HepG2 (cell line): ENCODE results near the gene PCBD1. TPM values are rescaled to one million over a fixed set of nuclear protein-coding genes. Genes with fewer than 3 reads are reported as not detected.

Experiments used
- IRF2 ChIP-seq: IDR thresholded peaks from 2 replicates; pipeline ENCODE4 v1.6.1; 2018; ENCODE audit warnings: missing genetic modification reagents, missing compliant biosample characterization
- PHF21A ChIP-seq: sonication (generic); formaldehyde crosslinking; IDR thresholded peaks from 2 replicates; pipeline ENCODE4 v1.5.0; 2020; ENCODE audit warnings: mild to moderate bottlenecking, missing genetic modification reagents
- RAD51 ChIP-seq: fragments of 450-650 bp; IDR thresholded peaks from 2 replicates; pipeline ENCODE4 v1.6.1; 2016; ENCODE audit warnings: borderline replicate concordance
- RFXAP ChIP-seq: sonication (generic); formaldehyde crosslinking; IDR thresholded peaks from 2 replicates; pipeline ENCODE4 v1.4.0; 2020; ENCODE audit warnings: missing genetic modification reagents, borderline replicate concordance
- STAG1 ChIP-seq: sonication (generic); formaldehyde crosslinking; IDR thresholded peaks from 2 replicates; pipeline ENCODE4 v1.4.0; 2020; ENCODE audit warnings: missing genetic modification reagents
- TARDBP ChIP-seq: sonication (generic); formaldehyde crosslinking; IDR thresholded peaks from 2 replicates; pipeline ENCODE4 v1.8.0; 2022; ENCODE audit warnings: mild to moderate bottlenecking, missing genetic modification reagents
- TRIM24 ChIP-seq: sonication (generic); formaldehyde crosslinking; IDR thresholded peaks from 2 replicates; pipeline ENCODE4 v1.8.0; 2022; ENCODE audit warnings: mild to moderate bottlenecking, missing genetic modification reagents
- ZFX ChIP-seq: sonication (generic); formaldehyde crosslinking; IDR thresholded peaks from 2 replicates; pipeline ENCODE4 v1.4.0; 2020; ENCODE audit warnings: mild to moderate bottlenecking, low read depth, missing genetic modification reagents, moderate library complexity
- ZNF580 ChIP-seq: IDR thresholded peaks from 2 replicates; pipeline ENCODE4 v1.6.1; 2016; ENCODE audit warnings: low read depth, borderline replicate concordance
- polyA plus RNA-seq, 8 experiments: library from polyadenylated mRNA; depleted of rRNA in 3 of 8; stranded (reverse) in 7 of 8; unstranded in 1 of 8; fragments of >200 nt; fragmentation: Illumina TruSeq in 4 of 8; extraction: Trizol in 4 of 8; gene quantifications; 2 replicates each; pipeline versions ENCODE4 v1.2.1 to v1.2.3, GENCODE V29; 2011 to 2016; ENCODE audit warnings: low read depth in 4 of 8, missing spikeins in 1 of 8, mixed read lengths in 1 of 8; ENCODE audit not compliant: insufficient read depth in 1 of 8
- total RNA-seq, 5 experiments: library from RNA; depleted of rRNA; stranded (reverse); fragments of >200 nt; fragmentation: Illumina TruSeq; extraction: Trizol; gene quantifications; 2 replicates each; pipeline ENCODE4 v1.2.3, GENCODE V29; 2016; ENCODE audit warnings: low read depth in 1 of 5
- TF ChIP-seq, protein P1 (sequence below): sonication (generic); formaldehyde crosslinking; IDR thresholded peaks from 2 replicates; pipeline ENCODE4 v1.5.0; 2020; ENCODE audit warnings: mild to moderate bottlenecking, missing genetic modification reagents
- TF ChIP-seq, protein P2 (sequence below): sonication (generic); formaldehyde crosslinking; IDR thresholded peaks from 2 replicates; pipeline ENCODE4 v1.4.0; 2020; ENCODE audit warnings: mild to moderate bottlenecking, missing genetic modification reagents
- TF ChIP-seq, protein P3 (sequence below): IDR thresholded peaks from 2 replicates; pipeline ENCODE4 v1.4.0; 2020; ENCODE audit warnings: mild to moderate bottlenecking, missing genetic modification reagents
- TF ChIP-seq, protein P4 (sequence below): sonication (generic); formaldehyde crosslinking; IDR thresholded peaks from 2 replicates; pipeline ENCODE4 v1.4.0; 2020; ENCODE audit warnings: missing genetic modification reagents

PCBD1 gene
- total and polyA plus RNA-seq, 2 of the 13 experiments (the other 11 are each of a cell fraction or from before 2014, with no cell fraction given): 95.3 to 168 TPM

DNA sequence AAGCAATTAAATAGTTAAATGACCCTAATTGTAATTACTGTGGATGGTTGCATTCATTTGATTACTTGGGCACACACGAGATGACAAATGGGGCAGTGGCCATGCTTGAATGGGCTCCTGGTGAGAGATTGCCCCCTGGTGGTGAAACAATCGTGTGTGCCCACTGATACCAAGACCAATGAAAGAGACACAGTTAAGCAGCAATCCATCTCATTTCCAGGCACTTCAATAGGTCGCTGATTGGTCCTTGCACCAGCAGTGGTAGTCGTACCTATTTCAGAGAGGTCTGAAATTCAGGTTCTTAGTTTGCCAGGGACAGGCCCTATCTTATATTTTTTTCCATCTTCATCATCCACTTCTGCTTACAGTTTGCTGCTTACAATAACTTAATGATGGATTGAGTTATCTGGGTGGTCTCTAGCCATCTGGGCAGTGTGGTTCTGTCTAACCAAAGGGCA lies 8.3 kb downstream of the PCBD1 start (continued):
- TF ChIP-seq, protein P1, sequence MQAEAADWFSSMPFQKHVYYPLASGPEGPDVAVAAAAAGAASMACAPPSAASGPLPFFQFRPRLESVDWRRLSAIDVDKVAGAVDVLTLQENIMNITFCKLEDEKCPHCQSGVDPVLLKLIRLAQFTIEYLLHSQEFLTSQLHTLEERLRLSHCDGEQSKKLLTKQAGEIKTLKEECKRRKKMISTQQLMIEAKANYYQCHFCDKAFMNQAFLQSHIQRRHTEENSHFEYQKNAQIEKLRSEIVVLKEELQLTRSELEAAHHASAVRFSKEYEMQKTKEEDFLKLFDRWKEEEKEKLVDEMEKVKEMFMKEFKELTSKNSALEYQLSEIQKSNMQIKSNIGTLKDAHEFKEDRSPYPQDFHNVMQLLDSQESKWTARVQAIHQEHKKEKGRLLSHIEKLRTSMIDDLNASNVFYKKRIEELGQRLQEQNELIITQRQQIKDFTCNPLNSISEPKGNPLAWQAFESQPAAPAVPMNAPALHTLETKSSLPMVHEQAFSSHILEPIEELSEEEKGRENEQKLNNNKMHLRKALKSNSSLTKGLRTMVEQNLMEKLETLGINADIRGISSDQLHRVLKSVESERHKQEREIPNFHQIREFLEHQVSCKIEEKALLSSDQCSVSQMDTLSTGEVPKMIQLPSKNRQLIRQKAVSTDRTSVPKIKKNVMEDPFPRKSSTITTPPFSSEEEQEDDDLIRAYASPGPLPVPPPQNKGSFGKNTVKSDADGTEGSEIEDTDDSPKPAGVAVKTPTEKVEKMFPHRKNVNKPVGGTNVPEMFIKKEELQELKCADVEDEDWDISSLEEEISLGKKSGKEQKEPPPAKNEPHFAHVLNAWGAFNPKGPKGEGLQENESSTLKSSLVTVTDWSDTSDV (CRISPR knock-in tag): no peak
- TF ChIP-seq, protein P2, sequence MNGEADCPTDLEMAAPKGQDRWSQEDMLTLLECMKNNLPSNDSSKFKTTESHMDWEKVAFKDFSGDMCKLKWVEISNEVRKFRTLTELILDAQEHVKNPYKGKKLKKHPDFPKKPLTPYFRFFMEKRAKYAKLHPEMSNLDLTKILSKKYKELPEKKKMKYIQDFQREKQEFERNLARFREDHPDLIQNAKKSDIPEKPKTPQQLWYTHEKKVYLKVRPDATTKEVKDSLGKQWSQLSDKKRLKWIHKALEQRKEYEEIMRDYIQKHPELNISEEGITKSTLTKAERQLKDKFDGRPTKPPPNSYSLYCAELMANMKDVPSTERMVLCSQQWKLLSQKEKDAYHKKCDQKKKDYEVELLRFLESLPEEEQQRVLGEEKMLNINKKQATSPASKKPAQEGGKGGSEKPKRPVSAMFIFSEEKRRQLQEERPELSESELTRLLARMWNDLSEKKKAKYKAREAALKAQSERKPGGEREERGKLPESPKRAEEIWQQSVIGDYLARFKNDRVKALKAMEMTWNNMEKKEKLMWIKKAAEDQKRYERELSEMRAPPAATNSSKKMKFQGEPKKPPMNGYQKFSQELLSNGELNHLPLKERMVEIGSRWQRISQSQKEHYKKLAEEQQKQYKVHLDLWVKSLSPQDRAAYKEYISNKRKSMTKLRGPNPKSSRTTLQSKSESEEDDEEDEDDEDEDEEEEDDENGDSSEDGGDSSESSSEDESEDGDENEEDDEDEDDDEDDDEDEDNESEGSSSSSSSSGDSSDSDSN (CRISPR knock-in tag): no peak
- no peak for TF ChIP-seq PHF21A (CRISPR knock-in tag)
- TF ChIP-seq, protein P3, sequence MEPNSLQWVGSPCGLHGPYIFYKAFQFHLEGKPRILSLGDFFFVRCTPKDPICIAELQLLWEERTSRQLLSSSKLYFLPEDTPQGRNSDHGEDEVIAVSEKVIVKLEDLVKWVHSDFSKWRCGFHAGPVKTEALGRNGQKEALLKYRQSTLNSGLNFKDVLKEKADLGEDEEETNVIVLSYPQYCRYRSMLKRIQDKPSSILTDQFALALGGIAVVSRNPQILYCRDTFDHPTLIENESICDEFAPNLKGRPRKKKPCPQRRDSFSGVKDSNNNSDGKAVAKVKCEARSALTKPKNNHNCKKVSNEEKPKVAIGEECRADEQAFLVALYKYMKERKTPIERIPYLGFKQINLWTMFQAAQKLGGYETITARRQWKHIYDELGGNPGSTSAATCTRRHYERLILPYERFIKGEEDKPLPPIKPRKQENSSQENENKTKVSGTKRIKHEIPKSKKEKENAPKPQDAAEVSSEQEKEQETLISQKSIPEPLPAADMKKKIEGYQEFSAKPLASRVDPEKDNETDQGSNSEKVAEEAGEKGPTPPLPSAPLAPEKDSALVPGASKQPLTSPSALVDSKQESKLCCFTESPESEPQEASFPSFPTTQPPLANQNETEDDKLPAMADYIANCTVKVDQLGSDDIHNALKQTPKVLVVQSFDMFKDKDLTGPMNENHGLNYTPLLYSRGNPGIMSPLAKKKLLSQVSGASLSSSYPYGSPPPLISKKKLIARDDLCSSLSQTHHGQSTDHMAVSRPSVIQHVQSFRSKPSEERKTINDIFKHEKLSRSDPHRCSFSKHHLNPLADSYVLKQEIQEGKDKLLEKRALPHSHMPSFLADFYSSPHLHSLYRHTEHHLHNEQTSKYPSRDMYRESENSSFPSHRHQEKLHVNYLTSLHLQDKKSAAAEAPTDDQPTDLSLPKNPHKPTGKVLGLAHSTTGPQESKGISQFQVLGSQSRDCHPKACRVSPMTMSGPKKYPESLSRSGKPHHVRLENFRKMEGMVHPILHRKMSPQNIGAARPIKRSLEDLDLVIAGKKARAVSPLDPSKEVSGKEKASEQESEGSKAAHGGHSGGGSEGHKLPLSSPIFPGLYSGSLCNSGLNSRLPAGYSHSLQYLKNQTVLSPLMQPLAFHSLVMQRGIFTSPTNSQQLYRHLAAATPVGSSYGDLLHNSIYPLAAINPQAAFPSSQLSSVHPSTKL (CRISPR knock-in tag): peak; percentile 23; the same call in 1 of the 2 replicates
- TF ChIP-seq ZNF580 (CRISPR knock-in tag): 0 out of 2 replicates have a peak, but pooled peaks have one; percentile 23
- no peak for TF ChIP-seq RFXAP (CRISPR knock-in tag)
- no peak for TF ChIP-seq TRIM24 (CRISPR knock-in tag)
- TF ChIP-seq RAD51: no peak
- peak; percentile 37; the same call in 1 of the 2 replicates for TF ChIP-seq IRF2 (CRISPR knock-in tag)
- TF ChIP-seq, protein P4, sequence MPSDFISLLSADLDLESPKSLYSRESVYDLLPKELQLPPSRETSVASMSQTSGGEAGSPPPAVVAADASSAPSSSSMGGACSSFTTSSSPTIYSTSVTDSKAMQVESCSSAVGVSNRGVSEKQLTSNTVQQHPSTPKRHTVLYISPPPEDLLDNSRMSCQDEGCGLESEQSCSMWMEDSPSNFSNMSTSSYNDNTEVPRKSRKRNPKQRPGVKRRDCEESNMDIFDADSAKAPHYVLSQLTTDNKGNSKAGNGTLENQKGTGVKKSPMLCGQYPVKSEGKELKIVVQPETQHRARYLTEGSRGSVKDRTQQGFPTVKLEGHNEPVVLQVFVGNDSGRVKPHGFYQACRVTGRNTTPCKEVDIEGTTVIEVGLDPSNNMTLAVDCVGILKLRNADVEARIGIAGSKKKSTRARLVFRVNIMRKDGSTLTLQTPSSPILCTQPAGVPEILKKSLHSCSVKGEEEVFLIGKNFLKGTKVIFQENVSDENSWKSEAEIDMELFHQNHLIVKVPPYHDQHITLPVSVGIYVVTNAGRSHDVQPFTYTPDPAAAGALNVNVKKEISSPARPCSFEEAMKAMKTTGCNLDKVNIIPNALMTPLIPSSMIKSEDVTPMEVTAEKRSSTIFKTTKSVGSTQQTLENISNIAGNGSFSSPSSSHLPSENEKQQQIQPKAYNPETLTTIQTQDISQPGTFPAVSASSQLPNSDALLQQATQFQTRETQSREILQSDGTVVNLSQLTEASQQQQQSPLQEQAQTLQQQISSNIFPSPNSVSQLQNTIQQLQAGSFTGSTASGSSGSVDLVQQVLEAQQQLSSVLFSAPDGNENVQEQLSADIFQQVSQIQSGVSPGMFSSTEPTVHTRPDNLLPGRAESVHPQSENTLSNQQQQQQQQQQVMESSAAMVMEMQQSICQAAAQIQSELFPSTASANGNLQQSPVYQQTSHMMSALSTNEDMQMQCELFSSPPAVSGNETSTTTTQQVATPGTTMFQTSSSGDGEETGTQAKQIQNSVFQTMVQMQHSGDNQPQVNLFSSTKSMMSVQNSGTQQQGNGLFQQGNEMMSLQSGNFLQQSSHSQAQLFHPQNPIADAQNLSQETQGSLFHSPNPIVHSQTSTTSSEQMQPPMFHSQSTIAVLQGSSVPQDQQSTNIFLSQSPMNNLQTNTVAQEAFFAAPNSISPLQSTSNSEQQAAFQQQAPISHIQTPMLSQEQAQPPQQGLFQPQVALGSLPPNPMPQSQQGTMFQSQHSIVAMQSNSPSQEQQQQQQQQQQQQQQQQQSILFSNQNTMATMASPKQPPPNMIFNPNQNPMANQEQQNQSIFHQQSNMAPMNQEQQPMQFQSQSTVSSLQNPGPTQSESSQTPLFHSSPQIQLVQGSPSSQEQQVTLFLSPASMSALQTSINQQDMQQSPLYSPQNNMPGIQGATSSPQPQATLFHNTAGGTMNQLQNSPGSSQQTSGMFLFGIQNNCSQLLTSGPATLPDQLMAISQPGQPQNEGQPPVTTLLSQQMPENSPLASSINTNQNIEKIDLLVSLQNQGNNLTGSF (CRISPR knock-in tag): no peak
- TF ChIP-seq STAG1 (CRISPR knock-in tag): peak; percentile 92
- TF ChIP-seq ZFX: peak; percentile 21; the same call in 1 of the 2 replicates
- 0 out of 2 replicates have a peak, but pooled peaks have one; percentile 29 for TF ChIP-seq TARDBP
